CD8-positive, alpha-beta memory T cell (primary cell): ENCODE results near the gene ACSL1. TPM values are rescaled to one million over a fixed set of nuclear protein-coding genes. Genes with fewer than 3 reads are reported as not detected.

Experiments
- CTCF ChIA-PET: fragments of 350-600 bp; sonication (Branson Sonifier 250); formaldehyde crosslinking; loops from one replicate; lab custom pipeline; 2021; ENCODE audit warnings: antibody characterized with exemption; lab: Charles Lee
- POLR2A ChIA-PET: fragments of 350-600 bp; sonication (Branson Sonifier 250); formaldehyde crosslinking; loops from one replicate; lab custom pipeline; 2021; ENCODE audit warnings: antibody characterized with exemption; lab: Charles Lee
- DNase-seq, 5 donors: peaks; one replicate each; pipeline versions ENCODE4 v3.0.0 to v3.0.0-alpha.2; 2020 to 2022; ENCODE audit warnings: mixed read lengths in 1 of 5
- H3K27ac ChIP-seq: one replicate; pipeline ENCODE4 v1.7.0; 2013; ENCODE audit warnings: low read depth, mild to moderate bottlenecking, low read length, moderate library complexity
- H3K27me3 ChIP-seq: 2 replicates; pipeline ENCODE4 v1.7.0; 2013; ENCODE audit warnings: low read length, mild to moderate bottlenecking; ENCODE audit not compliant: insufficient read depth, poor library complexity, severe bottlenecking
- H3K36me3 ChIP-seq: 2 replicates; pipeline ENCODE4 v1.7.0; 2013; ENCODE audit warnings: mild to moderate bottlenecking, low read length, moderate library complexity; ENCODE audit not compliant: insufficient read depth
- H3K4me1 ChIP-seq: 2 replicates; pipeline ENCODE4 v1.7.0; 2013; ENCODE audit warnings: mild to moderate bottlenecking, low read length, moderate library complexity; ENCODE audit not compliant: insufficient read depth
- H3K4me3 ChIP-seq: 2 replicates; pipeline ENCODE4 v1.7.0; 2013; ENCODE audit warnings: mild to moderate bottlenecking, low read length
- H3K9me3 ChIP-seq: 2 replicates; pipeline ENCODE4 v1.7.0; 2013; ENCODE audit warnings: mild to moderate bottlenecking, low read length
- H3K27ac Mint-ChIP-seq, 8 donors: one replicate each; pipeline ENCODE4 v1.8.0; 2020 to 2021; ENCODE audit warnings: mixed read lengths in 8 of 8, mild to moderate bottlenecking in 6 of 8, inconsistent platforms in 3 of 8, moderate library complexity in 3 of 8
- H3K27me3 Mint-ChIP-seq, 2 donors: one replicate each; pipeline ENCODE4 v1.8.0; 2020 to 2021; ENCODE audit warnings: mixed read lengths in 2 of 2, mild to moderate bottlenecking in 1 of 2, moderate library complexity in 1 of 2
- H3K36me3 Mint-ChIP-seq, 3 donors: one replicate each; pipeline ENCODE4 v1.8.0; 2020 to 2021; ENCODE audit warnings: mixed read lengths in 3 of 3, inconsistent platforms in 1 of 3, mild to moderate bottlenecking in 1 of 3
- H3K4me1 Mint-ChIP-seq, 3 donors: one replicate each; pipeline ENCODE4 v1.8.0; 2020 to 2021; ENCODE audit warnings: mixed read lengths in 3 of 3, inconsistent platforms in 1 of 3, mild to moderate bottlenecking in 1 of 3
- H3K4me3 Mint-ChIP-seq, 7 donors: one replicate each; pipeline ENCODE4 v1.8.0; 2020 to 2021; ENCODE audit warnings: mixed read lengths in 7 of 7, mild to moderate bottlenecking in 6 of 7, moderate library complexity in 4 of 7, inconsistent platforms in 2 of 7
- H3K9me3 Mint-ChIP-seq, 5 donors: one replicate each; pipeline ENCODE4 v1.8.0; 2020 to 2022; ENCODE audit warnings: mixed read lengths in 5 of 5, mild to moderate bottlenecking in 3 of 5, moderate library complexity in 2 of 5, inconsistent platforms in 1 of 5
- polyA plus RNA-seq: library from polyadenylated mRNA; unstranded; fragments of 300-500 nt; fragmentation: Illumina TruSeq; gene quantifications from one replicate; pipeline ENCODE4 v1.2.3, GENCODE V29; 2021
- total RNA-seq, 2 experiments: library from RNA; stranded (reverse); gene quantifications; one replicate each; pipeline ENCODE4 v1.2.3, GENCODE V29; 2021

Gene ACSL1
- total and polyA plus RNA-seq, 3 experiments from 2014 or later: 7.5 to 25.4 (median 23.5) TPM

DNA sequence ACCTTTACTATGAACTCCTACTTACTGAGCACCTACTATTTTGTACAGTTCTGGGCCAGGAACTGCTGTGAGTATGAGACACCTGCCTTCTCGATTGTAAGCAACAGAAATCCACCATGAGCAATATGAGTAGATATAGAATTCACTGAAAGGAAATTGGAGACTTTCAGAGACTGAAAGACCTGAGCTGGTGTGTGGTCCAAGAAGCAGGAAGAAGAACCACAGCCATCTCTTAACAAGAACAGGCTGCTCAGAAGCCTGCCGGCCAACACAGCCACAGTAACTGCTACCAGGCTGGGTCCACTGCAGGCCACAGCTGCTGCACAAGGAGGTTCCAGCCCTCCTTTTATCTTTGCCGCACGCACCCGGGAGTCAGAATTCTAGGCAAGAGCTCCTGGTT lies 10.8 kb upstream of the ACSL1 start:
- H3K27ac ChIP-seq: no peak overlapping the region
- no peaks in the 10 kb centered on the region for H3K4me1 ChIP-seq
- H3K4me1 Mint-ChIP-seq: no peaks in the 10 kb centered on the region
- H3K36me3 Mint-ChIP-seq: no peaks in the 10 kb centered on the region
- H3K4me3 ChIP-seq: no peak overlapping the region
- POLR2A ChIA-PET: no interaction called here
- no peak overlapping the region for H3K4me3 Mint-ChIP-seq
- H3K9me3 Mint-ChIP-seq: no peaks in the 10 kb centered on the region
- H3K27me3 Mint-ChIP-seq: peaks cover 1 to 16% of the 10 kb centered on the region in 2 donors
- no peak for DNase-seq
- no peak overlapping the region for H3K27ac Mint-ChIP-seq
- H3K9me3 ChIP-seq: no peaks in the 10 kb centered on the region
- CTCF ChIA-PET: no interaction called here
- H3K27me3 ChIP-seq: no peaks in the 10 kb centered on the region
- no peaks in the 10 kb centered on the region for H3K36me3 ChIP-seq

DNA sequence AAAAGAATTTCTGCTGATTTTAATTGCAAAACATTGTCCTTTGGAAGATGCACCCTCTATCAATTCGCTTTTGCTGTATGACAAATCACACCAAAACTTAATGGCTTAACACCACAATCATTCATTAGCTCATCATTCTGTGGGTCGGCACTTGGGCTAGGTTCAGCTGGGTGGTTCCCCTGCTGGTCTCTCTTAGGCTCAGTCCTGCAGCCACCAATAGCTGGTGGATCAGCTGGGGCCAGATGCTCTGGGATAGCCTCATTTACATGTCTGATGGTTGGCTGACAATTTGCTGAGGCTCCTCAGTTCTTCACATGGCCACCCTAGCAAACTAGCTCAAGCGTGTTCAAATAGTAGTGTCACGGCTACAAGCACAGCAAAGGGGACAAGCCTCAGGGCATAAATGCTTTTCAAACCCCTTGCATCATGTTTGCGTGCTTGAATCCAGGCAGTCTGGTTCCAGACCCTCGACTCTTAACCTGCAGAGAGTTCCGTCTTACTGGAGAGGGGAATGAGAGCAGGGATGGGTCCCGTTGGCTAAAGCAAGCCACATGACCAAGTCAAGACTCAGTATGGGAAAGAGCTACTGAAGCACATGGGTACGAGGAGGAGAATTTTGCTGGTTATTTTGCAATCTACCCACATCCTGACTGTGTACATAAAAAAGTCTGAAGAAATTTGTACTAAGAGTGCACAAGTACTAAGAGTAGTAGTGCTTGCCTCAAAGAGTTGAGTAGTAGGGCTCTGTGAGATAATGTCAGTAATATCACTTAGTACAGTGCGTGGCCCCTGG lies 7.5 kb upstream of the ACSL1 start:
- Histone ChIP-seq H3K27ac (no peak overlapping the region), H3K9me3 (no peaks in the 10 kb centered on the region), H3K4me1 (no peaks in the 10 kb centered on the region), H3K27me3 (no peaks in the 10 kb centered on the region), H3K36me3 (no peaks in the 10 kb centered on the region), H3K4me3 (no peak overlapping the region)
- H3K27me3 Mint-ChIP-seq: no peaks in the 10 kb centered on the region
- no peaks in the 10 kb centered on the region for H3K9me3 Mint-ChIP-seq
- H3K4me1 Mint-ChIP-seq: no peaks in the 10 kb centered on the region
- CTCF ChIA-PET: interaction anchor here (0.8 kb wide), 1 partner anchor 132 kb away, joined by 3 read pairs; no protein-coding TSS in a partner anchor
- no peaks in the 10 kb centered on the region for H3K36me3 Mint-ChIP-seq
- H3K27ac Mint-ChIP-seq: no peak overlapping the region
- POLR2A ChIA-PET: no interaction called here
- H3K4me3 Mint-ChIP-seq: no peak overlapping the region
- no peak for DNase-seq

DNA sequence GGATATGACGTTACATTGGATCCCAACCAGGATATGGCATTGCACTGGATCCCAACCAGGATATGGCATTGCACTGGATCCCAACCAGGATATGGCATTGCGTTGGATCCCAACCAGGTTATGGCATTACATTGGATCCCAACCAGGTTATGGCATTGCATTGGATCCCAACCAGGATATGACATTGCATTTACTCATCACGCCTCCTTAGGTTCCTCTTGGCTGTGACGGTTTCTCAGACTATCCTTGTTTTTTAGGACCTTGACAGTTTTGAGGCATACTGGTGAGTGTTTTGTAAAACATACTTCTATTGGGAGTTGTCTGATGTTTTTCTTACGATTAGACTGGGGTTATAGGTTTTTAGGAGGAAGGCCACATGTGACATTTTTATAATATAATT lies 5.4 kb upstream of the ACSL1 start:
- Mint-ChIP-seq H3K9me3 (no peaks in the 10 kb centered on the region), H3K4me3 (no peak overlapping the region), H3K36me3 (peaks cover 0 to 5% (median 0%) of the 10 kb centered on the region in 3 donors), H3K27me3 (no peaks in the 10 kb centered on the region), H3K27ac (no peak overlapping the region), H3K4me1 (peaks cover 7 to 14% (median 10%) of the 10 kb centered on the region in 3 donors)
- H3K27me3 ChIP-seq: no peaks in the 10 kb centered on the region
- H3K27ac ChIP-seq: no peak overlapping the region
- no peak for DNase-seq
- POLR2A ChIA-PET: no interaction called here
- no peaks in the 10 kb centered on the region for H3K36me3 ChIP-seq
- CTCF ChIA-PET: no interaction called here
- no peaks in the 10 kb centered on the region for H3K9me3 ChIP-seq
- peaks cover 7% of the 10 kb centered on the region for H3K4me1 ChIP-seq
- no peak overlapping the region for H3K4me3 ChIP-seq

DNA sequence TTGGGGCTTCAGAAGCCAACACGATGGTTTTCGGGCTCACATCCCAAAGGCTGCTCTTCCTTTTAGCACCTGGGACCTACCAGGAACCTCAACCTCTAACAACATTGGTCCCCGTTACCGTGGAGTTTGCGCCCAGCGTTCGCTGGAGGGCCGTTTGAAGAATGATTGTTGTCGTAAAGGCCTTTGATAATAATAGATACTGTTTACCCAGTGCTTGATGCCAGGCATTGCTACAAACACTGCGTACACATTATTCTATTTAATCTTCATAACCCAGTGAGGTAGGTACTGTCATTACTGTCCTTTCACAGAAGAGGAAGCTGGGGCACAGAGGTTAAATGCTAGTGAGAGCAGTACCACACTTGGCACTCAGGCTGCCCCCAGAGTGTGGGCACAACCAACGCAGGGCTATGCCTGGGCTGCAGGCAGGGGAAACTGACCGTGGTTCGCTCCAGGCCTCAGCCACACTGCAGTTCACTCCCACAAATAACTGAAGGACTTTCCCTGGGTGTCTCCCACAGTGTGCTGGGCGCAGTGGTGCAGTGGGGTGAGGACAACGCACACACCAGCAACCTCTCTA lies 1.0 kb upstream of the ACSL1 start:
- Mint-ChIP-seq H3K36me3 (peaks cover 0 to 6% (median 0%) of the 10 kb centered on the region in 3 donors), H3K27me3 (no peaks in the 10 kb centered on the region), H3K4me3 (peak overlapping the region; percentile 87 to 93 (median 90)), H3K27ac (peak overlapping the region; percentile 84 to 94 (median 92)), H3K4me1 (peaks cover 23 to 40% (median 33%) of the 10 kb centered on the region in 3 donors), H3K9me3 (no peaks in the 10 kb centered on the region)
- Histone ChIP-seq H3K36me3 (no peaks in the 10 kb centered on the region), H3K4me3 (peak overlapping the region; percentile 68), H3K27me3 (no peaks in the 10 kb centered on the region), H3K27ac (peak overlapping the region; percentile 55), H3K9me3 (no peaks in the 10 kb centered on the region), H3K4me1 (peaks cover 16% of the 10 kb centered on the region)
- no peak for DNase-seq
- ChIA-PET POLR2A (interaction anchor here (0.5 to 2.5 kb wide), 2 partner anchors 177 to 248 kb away, joined by 3 to 8 read pairs; partner anchors contain the start of genes CASP3 and PRIMPOL), CTCF (no interaction called here)

DNA sequence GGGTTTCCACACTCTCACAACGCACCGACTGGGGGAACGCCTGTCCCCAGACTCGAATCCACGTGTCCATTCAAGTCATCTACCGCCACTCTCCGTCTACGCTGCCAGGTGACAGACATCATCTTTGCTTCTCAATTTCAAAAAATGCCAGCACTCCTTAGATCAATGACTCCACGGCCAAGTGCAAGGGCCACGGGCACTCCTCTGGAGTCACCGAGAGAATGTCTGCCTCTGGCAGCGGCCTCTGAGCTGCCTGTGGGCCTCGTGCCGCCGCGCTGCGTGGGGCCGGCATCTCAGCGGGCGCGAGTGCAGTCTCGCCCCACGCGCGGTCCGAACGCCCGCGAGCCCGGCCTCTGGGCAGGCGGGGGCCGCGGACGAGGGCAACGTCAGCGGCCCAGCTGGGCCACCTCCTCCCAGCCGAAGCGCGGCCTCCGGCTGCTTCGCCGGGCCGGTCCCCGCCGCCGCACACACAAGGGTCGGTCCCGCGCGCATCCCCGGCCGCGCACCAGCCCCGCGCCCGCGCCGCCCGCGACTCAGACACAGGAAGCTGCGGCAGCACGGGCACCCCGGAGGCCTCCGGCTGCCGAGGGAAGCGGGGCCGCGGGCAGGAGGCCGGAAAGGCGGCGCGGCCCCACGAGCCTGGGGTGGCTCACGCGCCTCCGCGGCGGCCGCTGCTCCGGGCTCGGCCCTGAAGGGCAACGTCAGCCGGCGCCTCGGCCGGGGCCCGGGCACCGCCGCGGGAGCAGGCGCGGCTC lies 450 bp downstream of the ACSL1 start:
- Histone ChIP-seq H3K27ac (no peak overlapping the region), H3K27me3 (no peaks in the 10 kb centered on the region), H3K4me3 (peak overlapping the region; percentile 68), H3K4me1 (peaks cover 16% of the 10 kb centered on the region), H3K36me3 (no peaks in the 10 kb centered on the region), H3K9me3 (no peaks in the 10 kb centered on the region)
- H3K36me3 Mint-ChIP-seq: peaks cover 0 to 6% (median 0%) of the 10 kb centered on the region in 3 donors
- CTCF ChIA-PET: no interaction called here
- no peaks in the 10 kb centered on the region for H3K27me3 Mint-ChIP-seq
- H3K4me1 Mint-ChIP-seq: peaks cover 23 to 42% (median 40%) of the 10 kb centered on the region in 3 donors
- H3K4me3 Mint-ChIP-seq: peak overlapping the region; percentile 76 to 93 (median 91)
- POLR2A ChIA-PET: interaction anchor here (1.7 to 2.5 kb wide), 2 partner anchors 92 to 176 kb away, joined by 6 to 8 read pairs; partner anchors contain the start of genes CASP3, CENPU and PRIMPOL
- peak overlapping the region; percentile 44 to 97 (median 92) for H3K27ac Mint-ChIP-seq
- no peaks in the 10 kb centered on the region for H3K9me3 Mint-ChIP-seq
- peak in 4 of 5 donors; percentile 36 to 70 (median 60) for DNase-seq

DNA sequence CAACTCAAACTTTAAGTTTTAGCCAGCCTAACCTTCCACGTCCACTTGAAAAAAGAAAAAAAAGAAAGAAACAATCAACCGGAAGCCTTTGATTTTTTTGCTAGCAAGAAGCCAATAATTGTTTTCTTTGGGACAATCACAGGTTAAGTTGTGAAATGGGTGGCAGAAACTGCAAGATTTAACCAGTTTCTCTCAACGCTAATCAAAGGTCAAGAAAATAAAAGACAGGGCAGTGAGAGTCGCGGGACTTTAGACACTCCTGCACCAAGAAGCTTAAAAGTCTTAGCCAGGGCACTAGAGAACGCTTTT lies 1.0 kb downstream of the ACSL1 start:
- Histone ChIP-seq H3K4me1 (peaks cover 16% of the 10 kb centered on the region), H3K4me3 (peak overlapping the region; percentile 68), H3K9me3 (no peaks in the 10 kb centered on the region), H3K27ac (no peak overlapping the region), H3K27me3 (no peaks in the 10 kb centered on the region), H3K36me3 (no peaks in the 10 kb centered on the region)
- DNase-seq: no peak
- ChIA-PET POLR2A (interaction anchor here (1.7 to 2.5 kb wide), 2 partner anchors 91 to 175 kb away, joined by 6 to 8 read pairs; partner anchors contain the start of genes CASP3, CENPU and PRIMPOL), CTCF (no interaction called here)
- peak overlapping the region; percentile 76 to 93 (median 91) for H3K4me3 Mint-ChIP-seq
- peak overlapping the region; percentile 44 to 97 (median 92) for H3K27ac Mint-ChIP-seq
- H3K27me3 Mint-ChIP-seq: no peaks in the 10 kb centered on the region
- H3K36me3 Mint-ChIP-seq: peaks cover 0 to 6% (median 0%) of the 10 kb centered on the region in 3 donors
- peaks cover 23 to 42% (median 42%) of the 10 kb centered on the region in 3 donors for H3K4me1 Mint-ChIP-seq
- H3K9me3 Mint-ChIP-seq: no peaks in the 10 kb centered on the region

DNA sequence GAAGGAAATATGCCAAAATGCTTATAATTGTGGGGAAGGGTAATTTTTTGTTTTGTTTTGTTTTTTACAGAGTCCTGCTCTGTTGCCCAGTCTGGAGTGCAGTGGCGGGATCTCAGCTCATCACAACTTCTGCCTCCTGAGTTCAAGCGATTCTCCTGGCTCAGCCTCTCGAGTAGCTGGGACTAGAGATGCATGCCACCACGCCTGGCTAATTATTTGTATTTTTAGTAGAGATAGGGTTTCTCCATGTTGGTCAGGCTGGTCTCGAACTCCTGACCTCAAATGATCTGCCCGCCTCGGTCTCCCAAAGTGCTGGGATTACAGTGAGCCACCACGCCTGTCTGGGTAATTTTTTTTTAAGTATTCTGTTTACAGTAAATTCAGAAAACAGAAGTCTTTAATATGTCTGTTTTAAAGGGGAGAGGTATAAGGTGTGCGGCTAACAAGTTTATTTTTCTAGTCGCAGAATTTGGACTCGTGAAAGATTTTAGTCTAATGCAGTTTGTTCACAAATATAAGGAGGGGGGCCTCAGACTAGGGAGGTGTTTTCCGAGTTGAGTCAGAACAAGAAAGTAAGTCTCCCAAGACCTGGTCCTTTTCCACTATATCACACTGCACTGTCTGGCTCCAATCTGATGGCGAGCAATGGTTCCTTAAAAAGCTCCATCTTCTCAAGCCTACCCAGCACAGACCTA lies 1.5 kb downstream of the ACSL1 start:
- Histone ChIP-seq H3K27me3 (no peaks in the 10 kb centered on the region), H3K4me3 (peak overlapping the region; percentile 68), H3K27ac (no peak overlapping the region), H3K4me1 (peaks cover 16% of the 10 kb centered on the region), H3K36me3 (no peaks in the 10 kb centered on the region), H3K9me3 (no peaks in the 10 kb centered on the region)
- no peak for DNase-seq
- Mint-ChIP-seq H3K4me1 (peaks cover 23 to 42% (median 42%) of the 10 kb centered on the region in 3 donors), H3K36me3 (peaks cover 0 to 6% (median 0%) of the 10 kb centered on the region in 3 donors), H3K4me3 (peak overlapping the region; percentile 76 to 93 (median 91)), H3K27ac (peak overlapping the region; percentile 44 to 97 (median 92)), H3K27me3 (no peaks in the 10 kb centered on the region), H3K9me3 (no peaks in the 10 kb centered on the region)
- ChIA-PET POLR2A (interaction anchor here (2.5 kb wide), 1 partner anchor 174 kb away, joined by 8 read pairs; the partner anchor contains the start of genes CASP3 and PRIMPOL), CTCF (interaction anchor here (0.7 kb wide), 1 partner anchor 513 kb away, joined by 3 read pairs; no protein-coding TSS in a partner anchor)
